Endodermal cell (in vitro differentiated cells): ENCODE measurements around the gene ZNF71. TPM values are rescaled to one million over a fixed set of nuclear protein-coding genes. Genes with fewer than 3 reads are reported as not detected.

Source experiments
- DNase-seq: peaks from one replicate; pipeline ENCODE4 v3.0.0-alpha.2; 2017
- H3K27ac ChIP-seq: 2 replicates; pipeline ENCODE4 v1.5.1; 2013; ENCODE audit warnings: mild to moderate bottlenecking, low read depth, low read length, moderate library complexity
- H3K27me3 ChIP-seq: 2 replicates; pipeline ENCODE4 v1.6.1; 2013; ENCODE audit warnings: mild to moderate bottlenecking, low read length, moderate library complexity; ENCODE audit not compliant: insufficient read depth, control insufficient read depth, poor library complexity, severe bottlenecking
- H3K36me3 ChIP-seq: 2 replicates; pipeline ENCODE4 v1.7.0; 2013; ENCODE audit warnings: mild to moderate bottlenecking, low read length, moderate library complexity; ENCODE audit not compliant: control insufficient read depth, insufficient read depth
- H3K4me1 ChIP-seq: one replicate; pipeline ENCODE4 v1.7.0; 2013; ENCODE audit warnings: low read length; ENCODE audit not compliant: control insufficient read depth, insufficient read depth
- H3K4me3 ChIP-seq: 2 replicates; pipeline ENCODE4 v1.5.1; 2013; ENCODE audit warnings: mild to moderate bottlenecking, low read length, moderate library complexity
- H3K9ac ChIP-seq: 2 replicates; pipeline ENCODE4 v1.6.1; 2013; ENCODE audit warnings: mild to moderate bottlenecking, low read length, moderate library complexity; ENCODE audit not compliant: poor library complexity, severe bottlenecking; ENCODE audit errors: extremely low read depth
- H3K9me3 ChIP-seq: 2 replicates; pipeline ENCODE4 v1.6.1; 2013; ENCODE audit warnings: mild to moderate bottlenecking, low read length, moderate library complexity; ENCODE audit not compliant: control insufficient read depth
- H3K27ac Mint-ChIP-seq: 2 replicates; pipeline ENCODE4 v1.8.0; 2020; ENCODE audit warnings: mixed read lengths
- H3K27me3 Mint-ChIP-seq: 2 replicates; pipeline ENCODE4 v1.8.0; 2021; ENCODE audit warnings: mild to moderate bottlenecking, mixed read lengths; ENCODE audit not compliant: insufficient read depth
- H3K36me3 Mint-ChIP-seq: 2 replicates; pipeline ENCODE4 v1.8.0; 2020; ENCODE audit warnings: low read depth, mixed read lengths
- H3K4me1 Mint-ChIP-seq: 2 replicates; pipeline ENCODE4 v1.8.0; 2020; ENCODE audit warnings: mixed read lengths
- H3K4me3 Mint-ChIP-seq: 2 replicates; pipeline ENCODE4 v1.8.0; 2020; ENCODE audit warnings: mild to moderate bottlenecking, moderate library complexity, mixed read lengths
- H3K9me3 Mint-ChIP-seq: 2 replicates; pipeline ENCODE4 v1.8.0; 2020; ENCODE audit warnings: mild to moderate bottlenecking, mixed read lengths
- WGBS, 2 experiments: methylation state at CpG; one replicate each; pipeline versions ENCODE4 v1.1.5 to v1.1.7; 2013; ENCODE audit warnings: missing lambda C conversion rate in 2 of 2, mixed read lengths in 1 of 2; ENCODE audit not compliant: insufficient coverage in 1 of 2, insufficient read length in 1 of 2; 5-methylcytosine and 5-hydroxymethylcytosine counted together
- total RNA-seq, 2 donors: library from RNA; stranded (reverse); fragmentation: NEBNext Ultra II Directional in 1 of 2; extraction: Animal tissue kit (Norgen Biotek cat#: 25700) in 1 of 2; gene quantifications; 2 replicates in 1 of 2; 3 replicates in 1 of 2; pipeline ENCODE4 v1.2.1, GENCODE V29; 2021
- TF ChIP-seq, protein P1 (sequence below): fragments of 200-600 bp; sonication (generic); conservative IDR thresholded peaks from 2 replicates; pipeline ENCODE4 v1.5.0; 2021; ENCODE audit warnings: antibody characterized with exemption, mild to moderate bottlenecking

Gene ZNF71
- total RNA-seq, 2 donors from 2014 or later = 8.8 to 9.1 TPM

DNA sequence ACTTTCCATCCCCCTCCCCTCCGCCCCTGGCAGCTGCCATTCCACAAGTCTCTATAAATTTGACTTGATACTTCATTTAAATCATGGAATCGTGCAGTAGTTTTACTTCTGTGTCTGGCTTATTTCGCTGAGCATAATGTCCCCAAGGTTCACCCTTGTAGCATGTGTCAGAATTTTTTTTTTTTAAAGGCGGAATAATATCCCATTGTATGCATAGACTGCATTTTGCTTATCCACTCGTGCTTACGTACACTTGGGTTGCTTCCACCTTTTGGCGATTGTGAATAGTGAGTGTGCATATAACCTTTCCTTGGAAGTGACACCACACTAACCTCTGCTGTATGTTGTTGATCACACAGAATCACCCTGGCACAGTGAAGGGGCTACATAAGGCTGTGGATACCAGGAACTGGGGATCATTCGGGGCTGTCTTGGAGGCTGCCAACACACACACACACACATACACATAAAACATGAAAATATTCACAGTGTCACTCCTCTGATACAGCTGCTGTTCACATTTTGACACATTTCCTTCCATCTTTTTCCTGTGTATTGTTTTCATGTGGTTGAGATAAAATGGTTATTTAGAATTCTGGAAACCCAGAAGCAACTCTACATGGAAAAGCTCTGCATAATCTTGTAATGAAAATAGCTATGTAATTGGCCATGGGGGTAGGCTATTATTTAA is 13.3 kb downstream of the ZNF71 start:
- no peak for DNase-seq
- H3K9me3 Mint-ChIP-seq = peaks cover 83% of the 10 kb centered on the region
- Histone ChIP-seq H3K4me3 (no peak overlapping the region), H3K9me3 (peaks cover 87% of the 10 kb centered on the region), H3K4me1 (no peaks in the 10 kb centered on the region), H3K36me3 (peaks cover 29% of the 10 kb centered on the region), H3K27ac (no peak overlapping the region), H3K27me3 (no peaks in the 10 kb centered on the region), H3K9ac (no peak overlapping the region)
- no peak overlapping the region for H3K27ac Mint-ChIP-seq
- 94% methylated on average over 7 to 8 of the region's 8 CpGs for WGBS, 2 experiments
- no peaks in the 10 kb centered on the region for H3K4me1 Mint-ChIP-seq
- no peak overlapping the region for H3K4me3 Mint-ChIP-seq
- TF ChIP-seq, protein P1, sequence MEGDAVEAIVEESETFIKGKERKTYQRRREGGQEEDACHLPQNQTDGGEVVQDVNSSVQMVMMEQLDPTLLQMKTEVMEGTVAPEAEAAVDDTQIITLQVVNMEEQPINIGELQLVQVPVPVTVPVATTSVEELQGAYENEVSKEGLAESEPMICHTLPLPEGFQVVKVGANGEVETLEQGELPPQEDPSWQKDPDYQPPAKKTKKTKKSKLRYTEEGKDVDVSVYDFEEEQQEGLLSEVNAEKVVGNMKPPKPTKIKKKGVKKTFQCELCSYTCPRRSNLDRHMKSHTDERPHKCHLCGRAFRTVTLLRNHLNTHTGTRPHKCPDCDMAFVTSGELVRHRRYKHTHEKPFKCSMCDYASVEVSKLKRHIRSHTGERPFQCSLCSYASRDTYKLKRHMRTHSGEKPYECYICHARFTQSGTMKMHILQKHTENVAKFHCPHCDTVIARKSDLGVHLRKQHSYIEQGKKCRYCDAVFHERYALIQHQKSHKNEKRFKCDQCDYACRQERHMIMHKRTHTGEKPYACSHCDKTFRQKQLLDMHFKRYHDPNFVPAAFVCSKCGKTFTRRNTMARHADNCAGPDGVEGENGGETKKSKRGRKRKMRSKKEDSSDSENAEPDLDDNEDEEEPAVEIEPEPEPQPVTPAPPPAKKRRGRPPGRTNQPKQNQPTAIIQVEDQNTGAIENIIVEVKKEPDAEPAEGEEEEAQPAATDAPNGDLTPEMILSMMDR = no peak
- H3K36me3 Mint-ChIP-seq = peaks cover 79% of the 10 kb centered on the region
- H3K27me3 Mint-ChIP-seq = no peaks in the 10 kb centered on the region

DNA sequence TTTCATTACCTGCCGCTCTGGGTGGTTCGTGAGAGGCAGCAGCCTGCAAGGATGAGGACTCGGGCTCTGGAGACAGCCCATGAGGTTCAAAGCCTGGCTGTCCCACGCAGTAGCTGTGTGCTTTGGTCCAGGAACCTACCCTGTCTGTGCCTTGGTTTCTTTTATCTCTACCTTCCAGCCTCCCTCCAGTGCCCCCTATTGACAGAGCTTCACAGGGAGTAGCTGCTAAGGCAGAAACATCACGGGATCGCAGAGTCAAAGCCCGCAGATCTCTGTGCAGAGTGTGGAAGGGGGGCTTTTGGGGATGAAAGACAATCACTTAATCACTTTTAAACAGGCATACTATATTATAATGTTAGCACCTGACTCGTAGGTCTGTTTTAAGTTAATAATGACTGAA is 16.2 kb downstream of the ZNF71 start:
- TF ChIP-seq, protein P1 = no peak
- H3K4me1 Mint-ChIP-seq = no peaks in the 10 kb centered on the region
- H3K9me3 Mint-ChIP-seq = peaks cover 91% of the 10 kb centered on the region
- peaks cover 86% of the 10 kb centered on the region for H3K9me3 ChIP-seq
- no peaks in the 10 kb centered on the region for H3K27me3 ChIP-seq
- no peak overlapping the region for H3K27ac ChIP-seq
- H3K4me3 ChIP-seq = no peak overlapping the region
- DNase-seq = no peak
- no peak overlapping the region for H3K4me3 Mint-ChIP-seq
- peaks cover 84% of the 10 kb centered on the region for H3K36me3 Mint-ChIP-seq
- H3K4me1 ChIP-seq = no peaks in the 10 kb centered on the region
- no peaks in the 10 kb centered on the region for H3K27me3 Mint-ChIP-seq
- 67 to 82% methylated on average over 3 to 7 of the region's 8 CpGs for WGBS, 2 experiments
- H3K9ac ChIP-seq = no peak overlapping the region
- H3K27ac Mint-ChIP-seq = no peak overlapping the region
- peaks cover 38% of the 10 kb centered on the region for H3K36me3 ChIP-seq

DNA sequence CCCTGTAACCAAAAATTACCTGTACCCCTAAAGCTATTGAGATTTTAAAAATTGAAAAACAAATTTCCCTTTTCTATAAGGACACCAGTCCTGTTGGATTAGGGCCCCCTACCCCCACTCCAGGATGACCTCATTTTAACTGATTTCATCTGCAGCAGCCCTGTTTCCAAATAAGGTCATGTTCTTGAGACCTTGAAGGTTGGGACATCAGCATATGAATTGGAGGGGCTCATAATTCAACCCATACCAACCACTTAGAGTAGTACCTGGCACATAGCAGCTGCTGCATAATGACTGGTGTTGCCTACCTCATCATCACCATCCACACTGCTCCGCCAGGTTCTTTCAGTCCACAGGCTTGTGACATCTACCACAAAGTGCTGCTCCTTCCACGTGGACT is 17.6 kb downstream of the ZNF71 start:
- H3K27me3 ChIP-seq = no peaks in the 10 kb centered on the region
- peaks cover 86% of the 10 kb centered on the region for H3K9me3 ChIP-seq
- Mint-ChIP-seq H3K4me1 (no peaks in the 10 kb centered on the region), H3K36me3 (peaks cover 87% of the 10 kb centered on the region), H3K27me3 (no peaks in the 10 kb centered on the region), H3K9me3 (peaks cover 92% of the 10 kb centered on the region), H3K4me3 (no peak overlapping the region), H3K27ac (no peak overlapping the region)
- H3K27ac ChIP-seq = no peak overlapping the region
- 95 to 100% methylated on average over 1 to 2 of the region's 2 CpGs for WGBS, 2 experiments
- TF ChIP-seq, protein P1 = no peak
- H3K4me1 ChIP-seq = no peaks in the 10 kb centered on the region
- DNase-seq = no peak
- peaks cover 43% of the 10 kb centered on the region for H3K36me3 ChIP-seq
- no peak overlapping the region for H3K9ac ChIP-seq
- no peak overlapping the region for H3K4me3 ChIP-seq
